HepG2 (cell line): Measurements from ENCODE around the gene TRIM74.
"Not testable (repeated sequence)": the region's sequence is repeated elsewhere in the genome, so short reads cannot be mapped to it uniquely, and the experiment has no call there.

Source experiments
- CEBPZ ChIP-seq: IDR thresholded peaks from 2 replicates; pipeline ENCODE4 v1.6.1; 2012; ENCODE audit warnings: low read length, improper control_type of control experiment
- CTCF ChIP-seq: sonication (generic); formaldehyde crosslinking; IDR thresholded peaks from 2 replicates; pipeline ENCODE4 v1.5.0; 2020; ENCODE audit warnings: mild to moderate bottlenecking, missing genetic modification reagents, moderate library complexity
- DRAP1 ChIP-seq: IDR thresholded peaks from 2 replicates; pipeline ENCODE4 v1.6.1; 2016; ENCODE audit warnings: missing genetic modification reagents, missing compliant biosample characterization
- ELF4 ChIP-seq: sonication (generic); formaldehyde crosslinking; IDR thresholded peaks from 2 replicates; pipeline ENCODE4 v1.5.0; 2020; ENCODE audit warnings: missing genetic modification reagents, mild to moderate bottlenecking, moderate library complexity, borderline replicate concordance
- HMGXB4 ChIP-seq, 2 experiments: sonication (generic) in 1 of 2; formaldehyde crosslinking in 1 of 2; IDR thresholded peaks; 2 replicates each; pipeline versions ENCODE4 v1.4.0 to v1.6.1; 2018 to 2020; ENCODE audit warnings: missing genetic modification reagents in 2 of 2, borderline replicate concordance in 1 of 2, low read depth in 1 of 2, mild to moderate bottlenecking in 1 of 2, missing biosample characterization in 1 of 2
- IRF9 ChIP-seq: sonication (generic); formaldehyde crosslinking; IDR thresholded peaks from 2 replicates; pipeline ENCODE4 v1.8.0; 2022; ENCODE audit warnings: missing genetic modification reagents, mild to moderate bottlenecking, borderline replicate concordance
- ISL2 ChIP-seq: sonication (generic); formaldehyde crosslinking; IDR thresholded peaks from 2 replicates; pipeline ENCODE4 v1.5.0; 2020; ENCODE audit warnings: missing genetic modification reagents
- STAT6 ChIP-seq: sonication (generic); formaldehyde crosslinking; IDR thresholded peaks from 2 replicates; pipeline ENCODE4 v1.4.0; 2020; ENCODE audit warnings: missing genetic modification reagents, mild to moderate bottlenecking, borderline replicate concordance
- U2AF2 ChIP-seq: fragments of 200-400 bp; formaldehyde crosslinking; IDR thresholded peaks from 2 replicates; pipeline ENCODE4 v1.6.1; 2017; ENCODE audit warnings: low read depth, mild to moderate bottlenecking, low read length
- YY1 ChIP-seq: IDR thresholded peaks from 2 replicates; pipeline ENCODE4 v1.6.1; 2011; ENCODE audit warnings: low read length, low read depth, moderate library complexity, mild to moderate bottlenecking; ENCODE audit not compliant: insufficient read depth, insufficient replicate concordance
- ZBTB33 ChIP-seq: sonication (generic); formaldehyde crosslinking; IDR thresholded peaks from 2 replicates; pipeline ENCODE4 v1.4.0; 2020; ENCODE audit warnings: missing genetic modification reagents
- ZNF549 ChIP-seq: sonication (generic); formaldehyde crosslinking; IDR thresholded peaks from 2 replicates; pipeline ENCODE4 v1.5.0; 2020; ENCODE audit warnings: missing genetic modification reagents

GRCh38 chr7:72942956-72943355 is 26.3 kb downstream of the TRIM74 start:
- TF ChIP-seq DRAP1 (CRISPR knock-in tag); ZBTB33 (CRISPR knock-in tag); ZNF549; ISL2 (CRISPR knock-in tag); U2AF2; CTCF (CRISPR knock-in tag); STAT6 (CRISPR knock-in tag); ELF4 (CRISPR knock-in tag); HMGXB4 (CRISPR knock-in tag; IDR thresholded peaks at IDR 0.05; ENCODE audit: borderline replicate concordance in 1 of 2, low read depth in 1 of 2); IRF9 (CRISPR knock-in tag); CEBPZ; YY1: not testable (repeated sequence)
